Measurements from ENCODE around the gene EIF4EBP2.
A peak's percentile ranks its signal among the peaks of the same experiment; 100 is the strongest.

The EIF4EBP2 gene

GRCh38 chr10:70404036-70404786, at the start of gene EIF4EBP2:
EIF4EBP2 (plus strand) TSS chr10:70404145; CDS start chr10:70404402, 257 bp downstream.
- Histone ChIP-seq H3K4me1 (ENCODE audit: insufficient read depth, low read length) (peaks cover 5% of the 10 kb centered on the region), H3K36me3 (ENCODE audit: insufficient read depth, low read length) (no peaks in the 10 kb centered on the region), H3K9ac (ENCODE audit: low read depth, low read length) (peak within 1 kb of the TSS; percentile 75), H3K9me3 (ENCODE audit: control insufficient read depth, insufficient read depth, low read length) (no peaks in the 10 kb centered on the region)

GRCh38 chr10:70354556-70354955, 49.4 kb upstream of the EIF4EBP2 start:
- Histone ChIP-seq H3K9ac (ENCODE audit: low read depth, low read length) (no peak overlapping the region), H3K36me3 (ENCODE audit: insufficient read depth, low read length) (no peaks in the 10 kb centered on the region)

GRCh38 chr10:70355051-70356021, 48.6 kb upstream of the EIF4EBP2 start:
- Histone ChIP-seq H3K9me3 (ENCODE audit: control insufficient read depth, insufficient read depth, low read length) (no peaks in the 10 kb centered on the region), H3K4me1 (ENCODE audit: insufficient read depth, low read length) (no peaks in the 10 kb centered on the region), H3K36me3 (ENCODE audit: insufficient read depth, low read length) (no peaks in the 10 kb centered on the region), H3K9ac (ENCODE audit: low read depth, low read length) (no peak overlapping the region)

More at GRCh38 chr10:70354556-70354955, 49.4 kb upstream of the EIF4EBP2 start:
- H3K4me1 ChIP-seq (ENCODE audit: insufficient read depth, low read length): no peaks in the 10 kb centered on the region
- no peaks in the 10 kb centered on the region for H3K9me3 ChIP-seq (ENCODE audit: control insufficient read depth, insufficient read depth, low read length)

- Histone ChIP-seq H3K9ac (ENCODE audit: low read depth, low read length) (no peak overlapping the region), H3K36me3 (ENCODE audit: insufficient read depth, low read length) (no peaks in the 10 kb centered on the region), H3K4me1 (ENCODE audit: insufficient read depth, low read length) (no peaks in the 10 kb centered on the region), H3K9me3 (ENCODE audit: control insufficient read depth, insufficient read depth, low read length) (no peaks in the 10 kb centered on the region)
These were observed 46.4 kb upstream of the EIF4EBP2 start for GRCh38 chr10:70357565-70357964.

GRCh38 chr10:70358446-70358845, 45.5 kb upstream of the EIF4EBP2 start:
- no peaks in the 10 kb centered on the region for H3K36me3 ChIP-seq (ENCODE audit: insufficient read depth, low read length)
- no peaks in the 10 kb centered on the region for H3K4me1 ChIP-seq (ENCODE audit: insufficient read depth, low read length)
- no peaks in the 10 kb centered on the region for H3K9me3 ChIP-seq (ENCODE audit: control insufficient read depth, insufficient read depth, low read length)
- H3K9ac ChIP-seq (ENCODE audit: low read depth, low read length): no peak overlapping the region

GRCh38 chr10:70359017-70359550, 44.9 kb upstream of the EIF4EBP2 start:
- H3K36me3 ChIP-seq (ENCODE audit: insufficient read depth, low read length): no peaks in the 10 kb centered on the region
- no peaks in the 10 kb centered on the region for H3K9me3 ChIP-seq (ENCODE audit: control insufficient read depth, insufficient read depth, low read length)
- peaks cover under 1% of the 10 kb centered on the region; the same call in 1 of the 2 replicates for H3K4me1 ChIP-seq (ENCODE audit: insufficient read depth, low read length)
- H3K9ac ChIP-seq (ENCODE audit: low read depth, low read length): no peak overlapping the region

- Histone ChIP-seq H3K36me3 (ENCODE audit: insufficient read depth, low read length) (no peaks in the 10 kb centered on the region), H3K9ac (ENCODE audit: low read depth, low read length) (no peak overlapping the region), H3K4me1 (ENCODE audit: insufficient read depth, low read length) (peaks cover 3% of the 10 kb centered on the region; the same call in 1 of the 2 replicates), H3K9me3 (ENCODE audit: control insufficient read depth, insufficient read depth, low read length) (no peaks in the 10 kb centered on the region)
These were observed 43.7 kb upstream of the EIF4EBP2 start for GRCh38 chr10:70360215-70360614.

- no peaks in the 10 kb centered on the region for H3K9me3 ChIP-seq (ENCODE audit: control insufficient read depth, insufficient read depth, low read length)
- no peaks in the 10 kb centered on the region for H3K36me3 ChIP-seq (ENCODE audit: insufficient read depth, low read length)
- no peak overlapping the region for H3K9ac ChIP-seq (ENCODE audit: low read depth, low read length)
- peaks cover 3% of the 10 kb centered on the region; the same call in 1 of the 2 replicates for H3K4me1 ChIP-seq (ENCODE audit: insufficient read depth, low read length)
These were observed 41.6 kb upstream of the EIF4EBP2 start for GRCh38 chr10:70362328-70362727.

GRCh38 chr10:70363292-70363691, 40.7 kb upstream of the EIF4EBP2 start:
- no peak overlapping the region for H3K9ac ChIP-seq (ENCODE audit: low read depth, low read length)
- no peaks in the 10 kb centered on the region for H3K36me3 ChIP-seq (ENCODE audit: insufficient read depth, low read length)
- peaks cover 3% of the 10 kb centered on the region; the same call in 1 of the 2 replicates for H3K4me1 ChIP-seq (ENCODE audit: insufficient read depth, low read length)
- H3K9me3 ChIP-seq (ENCODE audit: control insufficient read depth, insufficient read depth, low read length): no peaks in the 10 kb centered on the region

- Histone ChIP-seq H3K9ac (ENCODE audit: low read depth, low read length) (no peak overlapping the region), H3K4me1 (ENCODE audit: insufficient read depth, low read length) (peaks cover 3% of the 10 kb centered on the region; the same call in 1 of the 2 replicates), H3K36me3 (ENCODE audit: insufficient read depth, low read length) (no peaks in the 10 kb centered on the region), H3K9me3 (ENCODE audit: control insufficient read depth, insufficient read depth, low read length) (no peaks in the 10 kb centered on the region)
These were observed 39.8 kb upstream of the EIF4EBP2 start for GRCh38 chr10:70363971-70364771.

GRCh38 chr10:70364772-70365091, 39.2 kb upstream of the EIF4EBP2 start:
- peaks cover 3% of the 10 kb centered on the region; the same call in 1 of the 2 replicates for H3K4me1 ChIP-seq (ENCODE audit: insufficient read depth, low read length)
- no peaks in the 10 kb centered on the region for H3K36me3 ChIP-seq (ENCODE audit: insufficient read depth, low read length)
- H3K9me3 ChIP-seq (ENCODE audit: control insufficient read depth, insufficient read depth, low read length): no peaks in the 10 kb centered on the region
- no peak overlapping the region for H3K9ac ChIP-seq (ENCODE audit: low read depth, low read length)

GRCh38 chr10:70367195-70367796, 36.6 kb upstream of the EIF4EBP2 start:
- Histone ChIP-seq H3K36me3 (ENCODE audit: insufficient read depth, low read length) (0 out of 2 replicates have a peak, but pooled peaks cover 3% of the 10 kb centered on the region), H3K9me3 (ENCODE audit: control insufficient read depth, insufficient read depth, low read length) (no peaks in the 10 kb centered on the region), H3K9ac (ENCODE audit: low read depth, low read length) (no peak overlapping the region), H3K4me1 (ENCODE audit: insufficient read depth, low read length) (peaks cover 9% of the 10 kb centered on the region; the same call in 1 of the 2 replicates)

- peaks cover 9% of the 10 kb centered on the region; the same call in 1 of the 2 replicates for H3K4me1 ChIP-seq (ENCODE audit: insufficient read depth, low read length)
- no peak overlapping the region for H3K9ac ChIP-seq (ENCODE audit: low read depth, low read length)
- H3K36me3 ChIP-seq (ENCODE audit: insufficient read depth, low read length): 0 out of 2 replicates have a peak, but pooled peaks cover 3% of the 10 kb centered on the region
- no peaks in the 10 kb centered on the region for H3K9me3 ChIP-seq (ENCODE audit: control insufficient read depth, insufficient read depth, low read length)
These were observed 35.0 kb upstream of the EIF4EBP2 start for GRCh38 chr10:70368774-70369482.

Measured in ES-I3 (cell line).